Panc1 (cell line): ENCODE measurements around the gene ZBP1.

Experiments used
- POLR2AphosphoS5 ChIP-seq: IDR thresholded peaks from 2 replicates; pipeline ENCODE4 v1.6.1; 2012; ENCODE audit warnings: mild to moderate bottlenecking, low read depth, low read length, moderate library complexity
- TF ChIP-seq, protein P1 (sequence below): fragments of 450-650 bp; IDR thresholded peaks from 2 replicates; pipeline ENCODE4 v1.5.1; 2017; ENCODE audit warnings: mild to moderate bottlenecking

DNA sequence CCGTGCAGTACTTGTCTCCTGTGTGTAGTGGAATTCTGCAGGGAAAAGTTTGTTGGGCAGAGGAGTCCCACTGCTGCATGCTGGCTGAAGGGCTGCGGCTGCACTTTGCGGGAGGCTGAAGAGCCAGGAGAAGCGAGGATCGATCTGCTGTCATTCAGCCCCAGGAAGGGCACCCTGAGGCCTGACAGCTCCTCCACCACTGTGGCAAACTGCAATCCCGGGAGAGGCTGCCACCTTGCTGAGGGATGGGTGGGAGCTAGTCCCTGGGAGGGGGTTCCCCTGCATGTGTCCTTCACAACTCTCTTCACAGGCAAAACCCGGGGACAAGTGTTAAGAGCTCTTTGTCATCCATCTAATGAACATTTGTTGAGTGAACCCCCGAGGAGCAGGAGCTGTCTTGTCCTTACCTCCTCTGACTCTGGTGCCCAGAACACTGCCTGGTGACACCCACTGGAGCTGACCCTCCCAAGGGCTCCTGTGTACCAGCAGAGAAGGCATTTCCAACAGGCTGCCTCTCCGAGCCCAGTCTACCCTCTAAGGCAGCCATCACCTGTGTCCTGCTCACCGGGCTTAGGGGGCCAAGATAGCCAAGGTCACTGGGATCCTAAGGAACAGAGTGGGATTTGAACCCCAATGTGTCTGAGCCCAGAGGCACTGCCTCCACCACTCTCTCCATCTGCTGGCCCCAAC, 41.6 kb downstream of the ZBP1 start:
- TF ChIP-seq, protein P1, sequence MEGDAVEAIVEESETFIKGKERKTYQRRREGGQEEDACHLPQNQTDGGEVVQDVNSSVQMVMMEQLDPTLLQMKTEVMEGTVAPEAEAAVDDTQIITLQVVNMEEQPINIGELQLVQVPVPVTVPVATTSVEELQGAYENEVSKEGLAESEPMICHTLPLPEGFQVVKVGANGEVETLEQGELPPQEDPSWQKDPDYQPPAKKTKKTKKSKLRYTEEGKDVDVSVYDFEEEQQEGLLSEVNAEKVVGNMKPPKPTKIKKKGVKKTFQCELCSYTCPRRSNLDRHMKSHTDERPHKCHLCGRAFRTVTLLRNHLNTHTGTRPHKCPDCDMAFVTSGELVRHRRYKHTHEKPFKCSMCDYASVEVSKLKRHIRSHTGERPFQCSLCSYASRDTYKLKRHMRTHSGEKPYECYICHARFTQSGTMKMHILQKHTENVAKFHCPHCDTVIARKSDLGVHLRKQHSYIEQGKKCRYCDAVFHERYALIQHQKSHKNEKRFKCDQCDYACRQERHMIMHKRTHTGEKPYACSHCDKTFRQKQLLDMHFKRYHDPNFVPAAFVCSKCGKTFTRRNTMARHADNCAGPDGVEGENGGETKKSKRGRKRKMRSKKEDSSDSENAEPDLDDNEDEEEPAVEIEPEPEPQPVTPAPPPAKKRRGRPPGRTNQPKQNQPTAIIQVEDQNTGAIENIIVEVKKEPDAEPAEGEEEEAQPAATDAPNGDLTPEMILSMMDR: no peak
- no peak for TF ChIP-seq POLR2AphosphoS5
